Endothelial cell (in vitro differentiated cells): ENCODE results near the gene POLD4. TPM values are rescaled to one million over a fixed set of nuclear protein-coding genes. Genes with fewer than 3 reads are reported as not detected.

Source experiments
- DNase-seq: peaks from one replicate; pipeline ENCODE4 v3.0.0; 2021; ENCODE audit warnings: low spot score
- H3K27ac Mint-ChIP-seq: one replicate; pipeline ENCODE4 v1.8.0; 2021; ENCODE audit warnings: mixed read lengths, inconsistent platforms; ENCODE audit not compliant: unreplicated experiment
- H3K27me3 Mint-ChIP-seq: one replicate; pipeline ENCODE4 v1.8.0; 2021; ENCODE audit warnings: mild to moderate bottlenecking, moderate library complexity, mixed read lengths, inconsistent platforms; ENCODE audit not compliant: unreplicated experiment
- H3K36me3 Mint-ChIP-seq: one replicate; pipeline ENCODE4 v1.8.0; 2021; ENCODE audit warnings: mild to moderate bottlenecking, low read depth, mixed read lengths, inconsistent platforms; ENCODE audit not compliant: unreplicated experiment
- H3K4me1 Mint-ChIP-seq: one replicate; pipeline ENCODE4 v1.8.0; 2021; ENCODE audit warnings: mild to moderate bottlenecking, mixed read lengths, inconsistent platforms; ENCODE audit not compliant: unreplicated experiment
- H3K4me3 Mint-ChIP-seq: one replicate; pipeline ENCODE4 v1.8.0; 2021; ENCODE audit warnings: mild to moderate bottlenecking, mixed read lengths, inconsistent platforms; ENCODE audit not compliant: unreplicated experiment
- H3K9me3 Mint-ChIP-seq: one replicate; pipeline ENCODE4 v1.8.0; 2021; ENCODE audit warnings: mixed read lengths, inconsistent platforms; ENCODE audit not compliant: unreplicated experiment
- total RNA-seq: library from RNA; stranded (reverse); fragmentation: NEBNext Ultra II Directional; extraction: Animal tissue kit (Norgen Biotek cat#: 25700); gene quantifications from one replicate; pipeline ENCODE4 v1.2.1, GENCODE V29; 2021; ENCODE audit not compliant: unreplicated experiment
- TF ChIP-seq, protein P1 (sequence below): fragments of 200-600 bp; sonication (generic); IDR thresholded peaks from one replicate; pipeline ENCODE4 v1.5.0; 2021; ENCODE audit warnings: antibody characterized with exemption; ENCODE audit not compliant: unreplicated experiment

Gene POLD4
- total RNA-seq, 1 donor from 2014 or later: 92.1 TPM

DNA sequence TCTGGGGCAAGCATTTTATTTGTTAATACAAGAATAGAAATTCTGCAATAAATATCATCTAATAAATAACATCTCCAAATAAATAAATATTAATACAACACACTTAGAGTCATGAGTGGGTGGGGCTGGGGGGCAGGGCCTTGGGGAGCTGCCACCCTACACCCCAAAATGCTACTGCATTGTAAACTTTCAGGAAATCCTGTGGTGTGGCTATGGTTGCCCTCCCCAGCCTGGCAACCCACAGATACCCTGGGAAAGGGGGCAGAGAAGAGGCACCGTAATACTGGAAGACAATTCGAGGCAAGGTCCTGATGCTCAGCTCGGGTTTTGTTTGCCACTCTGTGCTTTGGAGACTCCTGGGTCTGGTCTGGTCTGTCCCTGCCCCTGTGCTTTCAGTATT is 10.8 kb upstream of the POLD4 start:
- TF ChIP-seq, protein P1, sequence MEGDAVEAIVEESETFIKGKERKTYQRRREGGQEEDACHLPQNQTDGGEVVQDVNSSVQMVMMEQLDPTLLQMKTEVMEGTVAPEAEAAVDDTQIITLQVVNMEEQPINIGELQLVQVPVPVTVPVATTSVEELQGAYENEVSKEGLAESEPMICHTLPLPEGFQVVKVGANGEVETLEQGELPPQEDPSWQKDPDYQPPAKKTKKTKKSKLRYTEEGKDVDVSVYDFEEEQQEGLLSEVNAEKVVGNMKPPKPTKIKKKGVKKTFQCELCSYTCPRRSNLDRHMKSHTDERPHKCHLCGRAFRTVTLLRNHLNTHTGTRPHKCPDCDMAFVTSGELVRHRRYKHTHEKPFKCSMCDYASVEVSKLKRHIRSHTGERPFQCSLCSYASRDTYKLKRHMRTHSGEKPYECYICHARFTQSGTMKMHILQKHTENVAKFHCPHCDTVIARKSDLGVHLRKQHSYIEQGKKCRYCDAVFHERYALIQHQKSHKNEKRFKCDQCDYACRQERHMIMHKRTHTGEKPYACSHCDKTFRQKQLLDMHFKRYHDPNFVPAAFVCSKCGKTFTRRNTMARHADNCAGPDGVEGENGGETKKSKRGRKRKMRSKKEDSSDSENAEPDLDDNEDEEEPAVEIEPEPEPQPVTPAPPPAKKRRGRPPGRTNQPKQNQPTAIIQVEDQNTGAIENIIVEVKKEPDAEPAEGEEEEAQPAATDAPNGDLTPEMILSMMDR: no peak
- no peak overlapping the region for H3K27ac Mint-ChIP-seq
- H3K27me3 Mint-ChIP-seq: peaks cover 2% of the 10 kb centered on the region
- peaks cover 26% of the 10 kb centered on the region for H3K36me3 Mint-ChIP-seq
- peaks cover 15% of the 10 kb centered on the region for H3K4me1 Mint-ChIP-seq
- no peak for DNase-seq
- H3K9me3 Mint-ChIP-seq: no peaks in the 10 kb centered on the region
- peak overlapping the region; percentile 14 for H3K4me3 Mint-ChIP-seq

DNA sequence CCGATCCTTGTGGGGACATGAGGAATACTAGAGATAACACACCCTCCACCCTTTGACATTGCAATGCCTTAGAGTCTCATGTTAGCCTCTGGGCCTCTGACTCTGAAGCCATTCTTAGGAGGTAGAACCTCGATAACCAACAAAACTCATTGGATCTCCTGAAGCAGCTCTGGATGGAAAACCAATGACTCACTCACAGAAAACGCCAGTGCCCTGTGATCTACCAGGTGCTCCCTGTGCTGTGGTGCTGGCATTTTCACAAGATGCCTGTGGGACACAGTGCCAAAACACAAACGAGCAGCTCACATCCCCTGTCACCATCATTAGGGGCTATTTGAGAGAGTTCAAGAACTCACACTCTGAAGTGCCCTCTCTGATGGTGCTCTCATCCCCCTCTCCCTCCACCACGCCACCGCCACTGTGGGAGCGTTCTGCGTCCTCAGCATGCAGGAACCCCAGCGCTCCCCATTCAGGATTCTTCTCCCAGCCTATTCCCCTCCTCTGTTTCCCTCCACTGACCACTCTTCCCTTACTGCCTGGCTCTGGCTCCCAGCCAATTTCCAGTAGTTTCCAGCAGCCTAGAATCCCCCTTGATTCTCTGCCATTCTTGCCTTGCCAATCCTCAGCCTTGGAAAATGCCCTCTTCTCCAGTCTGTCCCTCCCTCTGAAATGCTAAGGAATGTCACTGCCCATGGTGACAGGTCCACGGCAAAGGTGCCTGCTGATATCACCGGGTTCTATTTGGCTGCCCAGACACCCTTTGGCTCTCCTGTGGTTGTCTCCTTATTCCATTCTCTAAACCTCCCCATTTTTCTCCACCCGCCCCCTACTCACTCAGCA is 4.7 kb upstream of the POLD4 start:
- H3K36me3 Mint-ChIP-seq: no peaks in the 10 kb centered on the region
- H3K9me3 Mint-ChIP-seq: no peaks in the 10 kb centered on the region
- peaks cover 5% of the 10 kb centered on the region for H3K27me3 Mint-ChIP-seq
- H3K27ac Mint-ChIP-seq: no peak overlapping the region
- H3K4me3 Mint-ChIP-seq: peak overlapping the region; percentile 42
- TF ChIP-seq, protein P1: no peak
- DNase-seq: no peak
- H3K4me1 Mint-ChIP-seq: peaks cover 28% of the 10 kb centered on the region

DNA sequence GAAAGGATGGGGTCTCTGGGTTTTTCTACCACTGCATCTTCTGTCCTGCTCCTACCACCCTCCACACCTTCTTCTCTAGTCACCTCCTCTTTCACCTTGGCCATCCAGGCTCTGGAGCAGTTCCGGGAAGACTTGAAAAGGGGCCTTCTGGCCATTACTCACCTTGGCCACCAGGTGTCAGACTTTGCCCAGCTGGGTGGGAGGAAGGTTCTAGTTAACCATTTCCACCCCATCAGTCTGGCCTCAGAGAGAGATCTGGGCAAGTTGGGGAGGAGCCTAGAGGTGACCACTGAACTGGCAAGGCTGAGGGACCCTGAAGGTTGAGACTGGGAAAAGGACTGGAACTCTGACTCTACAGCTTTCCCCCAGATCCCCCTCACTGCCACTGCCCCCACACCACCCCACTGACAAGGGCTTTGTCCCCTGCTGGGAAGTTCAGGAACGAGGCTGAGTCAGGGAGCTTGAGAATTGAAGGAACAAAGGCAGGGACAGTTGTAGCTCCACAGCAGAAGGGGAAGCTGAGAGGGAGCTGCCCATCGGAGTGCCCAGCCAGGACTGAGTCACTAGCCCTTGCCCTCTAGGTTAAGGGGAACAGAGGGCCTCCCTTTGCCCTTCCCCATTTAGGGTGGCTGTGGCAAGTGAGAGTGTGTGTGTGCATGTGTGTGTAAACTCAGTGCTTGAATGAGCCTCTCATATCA is 3.7 kb upstream of the POLD4 start:
- DNase-seq: peak; percentile 76
- H3K4me3 Mint-ChIP-seq: no peak overlapping the region

DNA sequence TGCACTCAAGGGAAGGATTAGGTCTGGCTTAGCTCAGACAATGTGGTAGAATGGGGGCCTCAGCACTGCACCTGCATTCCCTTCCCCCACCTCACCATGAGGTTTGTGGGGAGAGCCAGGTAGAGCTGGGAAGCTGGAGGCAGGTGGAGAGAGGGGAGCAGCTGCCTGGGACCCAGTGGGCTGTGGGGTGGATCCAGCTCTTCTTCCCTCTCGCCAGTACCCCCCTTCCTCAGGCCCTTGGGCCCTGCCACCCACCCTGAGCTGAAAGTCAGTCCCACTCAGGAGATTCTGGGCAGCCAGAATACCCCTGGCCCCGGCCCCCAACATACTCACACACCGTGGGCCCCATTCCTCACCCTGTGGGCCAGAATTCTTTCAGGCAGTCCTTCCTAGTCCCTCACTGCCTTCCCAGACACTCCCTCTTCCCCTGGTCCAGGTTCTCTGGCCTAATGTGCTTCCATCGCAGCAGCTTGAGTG is 3.1 kb upstream of the POLD4 start:
- TF ChIP-seq, protein P1: no peak
- Mint-ChIP-seq H3K27me3 (peaks cover 5% of the 10 kb centered on the region), H3K27ac (peak overlapping the region; percentile 58), H3K4me3 (no peak overlapping the region), H3K4me1 (peaks cover 33% of the 10 kb centered on the region), H3K36me3 (no peaks in the 10 kb centered on the region), H3K9me3 (no peaks in the 10 kb centered on the region)
- DNase-seq: no peak

More for the DNA sequence above, 3.7 kb upstream of the POLD4 start:
- H3K4me1 Mint-ChIP-seq: peaks cover 29% of the 10 kb centered on the region
- TF ChIP-seq, protein P1: peak; percentile 87
- H3K9me3 Mint-ChIP-seq: no peaks in the 10 kb centered on the region
- H3K36me3 Mint-ChIP-seq: no peaks in the 10 kb centered on the region
- peaks cover 5% of the 10 kb centered on the region for H3K27me3 Mint-ChIP-seq
- H3K27ac Mint-ChIP-seq: peak overlapping the region; percentile 58
